HG03439 (cell line): ENCODE measurements around the gene ZNF304.
"Not testable (repeated sequence)": the region's sequence is repeated elsewhere in the genome, so short reads cannot be mapped to it uniquely, and the experiment has no call there.

Experiments
- ATAC-seq: cut with Tn5 transposase; IDR thresholded peaks from one replicate; pipeline ENCODE4 v1.9.1; 2021; ENCODE audit warnings: mild to moderate bottlenecking, moderate library complexity; ENCODE audit not compliant: unreplicated experiment

The ZNF304 gene

DNA sequence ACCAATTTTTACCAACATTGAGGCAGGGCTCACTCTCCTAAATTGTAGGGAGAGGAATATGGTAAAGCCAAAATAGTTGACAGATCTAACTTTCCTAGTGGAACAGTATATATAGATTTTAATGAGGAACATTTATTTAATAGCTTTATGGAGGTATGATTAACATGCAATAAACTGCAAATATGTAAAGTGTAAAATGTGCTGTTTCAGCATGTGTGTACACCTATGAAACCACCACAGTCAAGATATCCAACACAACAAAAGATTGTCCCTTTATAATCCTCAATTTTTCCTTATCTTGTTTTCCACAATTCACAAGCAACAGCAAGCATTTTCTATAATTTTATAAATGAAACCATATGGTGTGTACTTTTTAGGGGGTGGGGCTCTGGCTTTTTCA lies 8.2 kb downstream of the ZNF304 start:
- ATAC-seq: no peak

GRCh38 chr19:57362419-57362818 lies 11.3 kb downstream of the ZNF304 start:
- ATAC-seq: no peak

DNA sequence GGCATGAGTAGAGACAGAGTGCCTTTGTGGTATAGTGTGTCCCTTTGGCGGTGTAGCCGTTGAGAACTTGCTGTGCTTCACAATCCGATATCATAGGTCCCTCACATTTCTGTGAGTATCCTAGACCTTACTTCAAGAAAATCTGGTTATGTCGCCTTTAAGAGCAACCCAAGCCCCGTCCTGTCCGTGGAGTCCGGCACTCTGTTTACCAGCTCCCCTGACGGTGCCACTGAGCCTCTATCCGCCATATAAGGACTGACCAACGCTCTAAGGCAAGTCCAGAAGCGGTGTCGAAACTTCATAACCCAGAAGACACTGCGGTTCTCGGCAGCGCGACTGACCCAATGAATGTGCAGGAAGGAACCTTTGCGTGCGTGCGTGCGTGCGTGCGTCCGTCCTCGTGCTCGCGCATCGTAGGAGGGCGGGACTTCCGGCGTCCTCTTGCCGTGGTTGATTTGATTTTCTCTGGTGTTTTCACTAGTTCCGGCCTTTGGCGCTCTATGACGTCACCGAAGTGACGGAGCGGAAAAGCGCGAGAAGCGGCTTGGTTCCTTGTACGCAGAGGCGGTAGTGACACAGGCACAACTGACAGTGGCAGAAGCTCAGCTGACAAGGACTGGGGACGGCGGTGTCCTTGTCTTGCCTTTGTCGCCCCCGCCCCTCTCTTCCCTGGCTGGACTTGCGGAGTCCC lies 12.1 kb downstream of the ZNF304 start, which contains the start of the genes TRAPPC2B and ZNF547:
Gene TRAPPC2B, plus strand, starts transcription at position 555 of the 691 bp plus-strand sequence. CDS start 1,283 bp downstream, outside the sequence.
Gene ZNF547, plus strand, starts transcription at position 555 of the 691 bp plus-strand sequence. CDS start 5,005 bp downstream, outside the sequence.
- peak; percentile 98 for ATAC-seq

DNA sequence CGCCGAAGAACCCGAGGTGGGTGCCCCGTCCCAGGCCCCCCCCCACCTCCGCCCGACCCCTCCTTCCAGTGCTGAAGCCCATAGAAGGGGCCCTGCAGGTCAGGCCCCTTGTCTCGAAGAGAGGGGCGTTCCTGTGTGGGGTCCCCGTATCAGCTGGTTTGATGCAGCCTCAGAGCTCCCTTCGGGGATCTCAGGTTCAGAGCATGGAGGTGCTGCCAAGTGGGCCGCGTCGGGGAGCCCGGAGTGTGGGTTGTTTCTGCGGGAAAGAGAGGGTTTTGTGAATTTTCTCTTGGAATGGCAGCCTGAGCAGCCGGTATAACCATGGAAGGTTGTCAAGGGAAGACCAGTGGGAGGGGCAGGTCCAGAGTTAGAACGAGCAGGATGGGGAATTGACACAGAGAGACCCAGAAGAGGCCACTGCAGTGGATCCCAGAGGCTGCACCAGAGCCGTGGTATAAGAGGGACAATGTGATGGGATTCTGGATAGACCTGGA lies 12.7 kb downstream of the ZNF304 start:
- ATAC-seq: no peak

DNA sequence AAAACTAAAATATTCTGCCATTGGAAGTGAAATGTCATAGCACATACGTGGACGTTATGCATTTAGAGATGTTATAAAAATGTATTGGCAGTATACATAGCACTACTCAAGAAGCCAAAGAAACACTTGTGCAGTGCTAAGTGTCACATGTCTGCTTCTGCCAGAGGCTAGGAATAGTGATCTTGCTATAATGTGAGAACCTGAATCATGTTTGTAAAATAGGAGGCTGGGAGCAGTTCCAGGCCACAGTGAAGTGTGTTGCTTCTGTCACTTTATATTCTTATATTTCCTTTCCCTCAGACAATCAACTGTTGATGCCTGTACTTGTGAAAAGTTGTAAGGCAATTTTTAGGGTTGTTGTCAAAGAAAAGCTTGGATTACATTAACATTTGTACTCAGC lies 15.7 kb downstream of the ZNF304 start:
- ATAC-seq: no peak

DNA sequence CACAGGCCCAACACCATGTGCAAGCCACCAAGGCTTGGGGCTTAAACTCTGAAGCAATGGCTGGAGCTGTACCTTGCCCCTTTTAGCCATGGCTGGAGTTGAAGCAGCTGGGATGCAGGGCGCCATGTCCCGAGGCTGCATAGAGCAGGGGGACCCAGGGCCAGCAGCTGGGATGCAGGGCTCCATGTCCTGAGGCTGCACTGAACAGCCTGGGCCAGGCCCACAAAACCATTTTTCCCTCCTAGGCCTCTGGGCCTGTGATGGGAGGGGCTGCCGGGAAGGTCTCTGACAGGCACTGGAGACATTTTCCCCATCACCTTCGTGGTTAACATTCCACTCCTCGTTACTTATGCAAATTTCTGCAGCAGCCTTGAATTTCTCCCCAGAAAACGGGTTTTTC lies 23.1 kb downstream of the ZNF304 start:
- ATAC-seq: no peak

- ATAC-seq: not testable (repeated sequence)
Measured at GRCh38 chr19:57374647-57375046, 23.6 kb downstream of the ZNF304 start.

- no peak for ATAC-seq
Measured at GRCh38 chr19:57376151-57376550, 25.1 kb downstream of the ZNF304 start.

DNA sequence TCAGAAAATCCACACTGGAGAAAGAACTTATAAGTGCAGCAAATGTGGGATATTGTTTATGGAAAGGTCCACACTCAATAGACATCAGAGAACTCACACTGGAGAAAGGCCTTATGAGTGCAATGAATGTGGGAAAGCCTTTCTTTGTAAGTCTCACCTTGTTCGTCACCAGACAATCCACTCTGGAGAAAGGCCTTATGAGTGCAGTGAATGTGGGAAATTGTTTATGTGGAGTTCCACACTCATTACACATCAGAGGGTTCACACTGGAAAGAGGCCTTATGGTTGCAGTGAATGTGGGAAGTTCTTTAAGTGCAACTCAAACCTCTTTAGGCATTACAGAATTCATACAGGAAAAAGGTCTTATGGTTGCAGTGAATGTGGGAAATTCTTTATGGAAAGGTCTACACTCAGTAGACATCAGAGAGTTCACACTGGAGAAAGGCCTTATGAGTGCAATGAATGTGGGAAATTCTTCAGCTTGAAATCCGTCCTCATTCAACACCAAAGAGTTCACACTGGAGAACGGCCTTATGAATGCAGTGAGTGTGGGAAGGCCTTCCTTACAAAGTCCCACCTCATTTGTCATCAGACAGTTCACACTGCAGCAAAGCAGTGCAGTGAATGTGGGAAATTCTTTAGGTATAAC lies 26.6 kb downstream of the ZNF304 start:
- no peak for ATAC-seq

GRCh38 chr19:57380923-57381322 lies 29.9 kb downstream of the ZNF304 start:
- ATAC-seq: no peak

DNA sequence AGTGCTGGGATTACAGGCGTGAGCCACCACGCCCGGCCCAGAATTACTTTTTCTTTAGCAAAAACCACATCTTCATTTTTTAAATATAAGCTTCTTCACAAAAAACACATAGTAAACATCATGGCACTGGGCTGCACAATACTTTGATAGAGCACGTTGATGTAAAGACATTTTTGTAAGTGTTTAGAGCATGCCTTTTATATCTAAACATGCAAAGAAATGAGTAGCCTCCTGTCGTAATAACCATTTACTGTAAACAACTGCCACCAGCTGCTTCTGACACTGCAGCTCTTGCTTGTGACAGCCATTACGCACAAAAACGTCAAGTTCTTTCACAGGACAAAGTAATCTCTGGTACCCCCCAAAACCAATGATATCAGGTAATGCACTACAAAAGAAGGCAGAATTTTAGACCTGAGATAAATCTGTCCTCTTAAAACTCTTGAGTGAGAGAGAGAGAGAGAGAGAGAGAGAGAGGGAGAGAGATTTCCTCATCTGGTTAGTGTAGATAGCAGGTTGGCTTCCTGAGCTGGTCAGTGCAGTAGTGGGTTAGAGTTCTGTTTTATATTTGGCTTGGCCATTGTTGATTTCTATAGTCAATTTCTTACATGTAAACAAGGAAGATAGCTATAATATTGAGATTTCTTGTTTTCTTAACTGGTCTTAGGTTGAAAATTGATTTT lies 31.9 kb downstream of the ZNF304 start:
- no peak for ATAC-seq

DNA sequence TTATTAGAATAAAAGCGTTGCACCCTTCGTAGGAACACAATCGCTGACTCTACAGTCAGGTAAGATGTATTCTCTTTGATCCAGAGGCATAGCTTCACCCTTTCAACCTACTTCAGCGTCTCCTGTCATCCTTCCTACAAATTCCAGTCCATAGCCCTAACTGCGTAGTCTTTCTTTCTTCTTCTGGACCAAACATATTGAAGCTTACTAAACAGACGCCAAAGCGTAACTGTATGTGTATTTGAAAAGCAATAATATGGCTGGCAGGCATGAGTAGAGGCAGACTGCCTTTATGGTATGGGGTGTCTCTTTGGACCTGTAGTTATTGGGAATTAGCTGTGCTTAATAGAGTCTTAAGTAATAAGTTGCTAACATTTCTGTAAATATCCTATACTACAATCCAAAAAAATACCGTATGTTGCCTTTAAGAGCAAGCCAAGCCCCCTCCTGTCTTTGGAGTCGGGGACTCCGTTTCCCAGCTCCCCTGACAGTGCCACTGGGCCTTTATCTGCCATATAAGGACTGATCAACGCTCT lies 38.2 kb downstream of the ZNF304 start:
- no peak for ATAC-seq

DNA sequence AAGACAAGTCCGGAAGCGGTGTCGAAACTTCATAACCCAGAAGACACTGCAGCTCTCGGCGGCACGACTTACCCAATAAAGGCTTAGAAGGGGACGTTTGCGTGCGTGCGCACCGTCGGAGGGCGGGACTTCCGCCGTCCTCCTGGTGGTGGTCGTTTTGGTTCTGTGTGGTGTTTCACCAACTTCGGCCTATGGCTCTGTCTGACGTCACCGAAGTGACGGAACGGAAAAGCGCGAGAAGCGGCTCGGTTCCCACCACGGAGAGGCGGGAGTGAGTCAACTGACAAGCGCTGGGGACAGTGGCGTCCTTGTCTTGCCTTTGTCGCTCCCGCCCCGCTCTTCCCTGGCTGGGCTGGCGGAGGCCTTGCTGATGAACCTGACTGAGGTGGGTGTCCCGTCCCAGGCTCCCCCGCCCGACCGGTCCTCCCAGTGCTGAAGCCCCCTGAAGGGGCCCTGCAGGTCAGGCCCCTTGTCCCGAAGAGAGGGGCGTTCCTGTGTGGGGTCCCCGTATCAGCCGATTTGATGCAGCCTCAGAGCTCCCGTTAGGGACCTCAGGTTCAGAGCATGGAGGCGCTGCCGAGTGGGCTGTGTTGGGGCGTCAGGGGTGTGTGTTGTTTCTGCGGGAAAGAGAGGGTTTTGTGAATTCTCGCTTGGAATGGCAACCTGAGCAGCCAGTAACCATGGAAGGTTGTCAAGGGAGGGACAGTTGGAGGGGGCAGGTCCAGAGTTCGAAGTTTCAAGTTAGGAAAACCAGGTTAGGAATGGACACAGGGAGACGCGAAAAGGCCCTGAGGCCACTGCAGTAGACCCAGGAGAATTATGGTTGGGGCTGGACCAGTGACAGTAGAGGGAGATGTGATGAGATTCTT lies 38.9 kb downstream of the ZNF304 start, which contains the start of gene ZNF548:
Gene ZNF548, plus strand, starts transcription at position 125 of the 869 bp plus-strand sequence. Its CDS starts 246 bp downstream, at position 371.
- ATAC-seq: peak; percentile 97

DNA sequence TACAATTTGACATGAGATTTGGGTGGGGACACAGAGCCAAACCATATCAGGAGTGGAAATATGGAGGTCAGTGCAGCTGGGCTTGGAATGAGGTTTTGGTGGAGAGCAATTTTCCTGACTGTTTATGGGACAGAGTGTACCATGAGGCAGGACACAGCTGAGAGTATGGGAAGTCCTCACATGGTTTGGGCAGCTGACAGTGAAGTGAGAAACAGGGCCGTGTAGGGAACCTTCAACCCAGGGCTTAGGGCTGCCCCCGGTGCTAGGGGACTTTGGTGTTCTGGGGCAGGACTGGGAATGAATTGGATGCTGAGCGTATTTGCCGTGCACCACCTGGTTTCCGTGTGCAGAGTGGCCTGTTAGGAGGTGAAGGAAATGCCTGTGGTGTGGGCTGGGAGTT lies 44.6 kb downstream of the ZNF304 start:
- ATAC-seq: no peak

GRCh38 chr19:57398868-57399267 lies 47.8 kb downstream of the ZNF304 start:
- no peak for ATAC-seq

DNA sequence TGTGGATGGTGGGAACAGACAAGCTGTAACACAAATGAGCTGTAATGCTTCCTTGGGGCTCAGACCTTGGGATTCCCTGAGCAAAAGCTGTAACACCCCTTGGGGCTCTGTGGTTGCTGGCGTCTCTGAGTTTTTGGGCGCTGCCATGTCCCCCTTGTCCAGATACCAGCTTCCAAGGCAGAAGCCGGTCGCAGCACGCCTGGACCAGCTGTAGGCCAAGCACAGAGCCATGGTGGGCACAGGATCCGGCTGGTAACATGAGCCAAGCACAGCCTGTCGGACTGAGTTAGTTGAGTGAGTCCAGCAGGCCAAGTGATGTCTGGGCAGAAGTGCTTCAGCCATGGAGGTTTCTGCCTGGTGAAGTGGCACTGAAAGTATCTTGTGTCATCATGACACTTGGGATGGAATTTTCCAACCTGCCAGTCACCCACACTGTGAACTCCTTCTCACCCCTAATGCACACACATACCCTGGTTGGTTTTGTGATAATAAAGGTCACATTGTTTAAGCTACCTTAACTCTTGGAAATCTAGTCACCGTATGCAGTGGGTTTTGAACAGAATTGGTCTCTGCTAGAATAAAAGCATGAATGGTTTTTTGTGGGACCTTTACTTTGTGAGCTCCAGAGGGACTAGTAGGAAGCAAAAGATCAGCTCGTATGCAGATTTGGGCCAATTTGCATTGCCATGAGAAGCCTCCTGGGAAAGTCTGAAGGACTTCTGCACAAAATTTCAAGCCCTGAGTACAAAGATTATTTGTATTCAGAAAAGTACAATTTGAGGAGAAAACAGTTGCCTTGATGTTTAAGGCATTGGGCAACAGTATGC lies 52.9 kb downstream of the ZNF304 start:
- ATAC-seq: no peak

DNA sequence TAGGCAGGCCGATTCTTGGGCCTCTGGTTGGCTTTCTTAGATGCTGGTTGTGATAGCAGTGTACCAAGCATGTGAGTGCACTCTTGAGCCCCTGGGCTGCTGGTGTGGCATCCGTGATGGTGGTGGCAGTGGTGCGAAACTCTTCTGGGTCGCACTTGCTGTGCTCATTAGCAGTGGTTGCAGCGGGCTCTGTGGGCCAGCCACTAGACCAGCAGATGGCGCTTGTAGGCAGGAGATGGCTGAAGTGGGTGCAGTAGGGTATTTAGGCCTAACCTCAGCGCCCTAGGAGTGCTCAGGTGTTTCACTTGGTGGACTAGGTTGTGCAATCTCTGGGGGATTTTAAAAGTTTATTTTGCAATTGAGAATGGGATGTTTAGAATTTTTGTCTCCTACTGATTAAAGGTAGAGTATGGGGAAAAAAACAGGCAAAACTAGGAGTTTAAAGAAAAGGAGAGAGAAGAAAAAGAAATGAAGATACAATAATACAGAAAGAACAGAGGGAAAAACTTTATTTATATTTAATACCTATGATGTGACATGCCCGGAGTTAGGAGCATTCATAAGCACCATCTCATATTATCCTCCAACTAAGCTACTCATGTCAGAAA lies 55.5 kb downstream of the ZNF304 start:
- ATAC-seq: no peak
